CD1c-positive myeloid dendritic cell (primary cell): ENCODE data around the gene RAB34.
"Not testable (repeated sequence)": the region's sequence is repeated elsewhere in the genome, so short reads cannot be mapped to it uniquely, and the experiment has no call there.

Source experiments
- DNase-seq: peaks from one replicate; pipeline ENCODE4 v3.0.0-alpha.2; 2016; ENCODE audit errors: extremely low spot score

RAB34 gene

DNA sequence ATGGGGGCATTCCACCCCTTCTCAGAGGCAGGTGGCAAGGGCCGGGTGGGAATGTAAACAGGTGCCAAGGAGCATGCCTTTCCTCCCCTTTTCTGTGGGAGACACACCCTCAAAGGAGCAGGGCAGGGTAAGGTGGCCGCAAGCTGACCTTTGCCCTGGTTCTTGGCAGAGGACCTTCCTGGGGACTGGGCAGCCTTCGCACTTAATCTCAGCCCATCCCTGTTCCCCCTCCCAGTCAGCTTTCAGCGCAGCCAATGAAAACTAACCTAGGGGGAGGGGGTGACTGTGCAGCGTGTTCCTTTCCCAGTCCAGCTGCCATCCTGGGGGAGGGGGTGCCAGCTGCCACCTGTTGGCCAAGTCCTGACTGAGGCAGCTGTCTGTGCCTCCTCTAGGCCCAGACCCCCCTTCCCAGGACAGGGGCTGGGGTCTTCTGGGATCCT is 29.0 kb upstream of the RAB34 start:
- no peak for DNase-seq

DNA sequence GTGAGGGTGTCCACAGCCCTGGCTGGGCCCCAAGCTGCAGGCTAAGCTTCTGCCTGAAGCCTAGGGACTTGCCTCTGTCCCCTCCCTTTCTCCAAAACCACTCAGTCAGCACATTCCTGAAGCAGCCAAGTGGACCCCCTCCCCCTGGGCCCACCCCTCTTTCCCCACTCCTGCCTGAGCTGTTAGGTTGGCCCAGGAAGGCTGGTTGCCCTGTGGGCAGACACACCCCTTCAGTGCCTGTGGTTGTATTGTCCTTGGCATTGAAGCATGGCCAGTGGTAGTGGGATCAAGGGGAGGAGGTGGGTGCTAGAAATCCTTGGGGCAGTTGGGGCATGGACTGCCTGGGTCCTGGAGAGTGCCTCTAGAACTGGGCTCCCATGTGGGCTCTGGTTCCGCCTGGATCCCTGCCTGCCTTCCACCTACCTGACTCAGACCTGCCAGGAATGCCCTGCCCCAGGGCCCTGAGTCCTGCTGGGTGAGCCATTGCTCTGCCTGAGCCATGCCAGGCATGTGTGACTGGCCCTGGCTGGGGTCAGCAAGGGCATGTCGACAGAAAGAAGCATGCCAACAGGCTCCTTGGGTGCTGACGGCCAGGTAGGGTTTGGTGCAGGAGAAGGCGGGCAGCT is 28.2 kb upstream of the RAB34 start:
- DNase-seq = no peak

DNA sequence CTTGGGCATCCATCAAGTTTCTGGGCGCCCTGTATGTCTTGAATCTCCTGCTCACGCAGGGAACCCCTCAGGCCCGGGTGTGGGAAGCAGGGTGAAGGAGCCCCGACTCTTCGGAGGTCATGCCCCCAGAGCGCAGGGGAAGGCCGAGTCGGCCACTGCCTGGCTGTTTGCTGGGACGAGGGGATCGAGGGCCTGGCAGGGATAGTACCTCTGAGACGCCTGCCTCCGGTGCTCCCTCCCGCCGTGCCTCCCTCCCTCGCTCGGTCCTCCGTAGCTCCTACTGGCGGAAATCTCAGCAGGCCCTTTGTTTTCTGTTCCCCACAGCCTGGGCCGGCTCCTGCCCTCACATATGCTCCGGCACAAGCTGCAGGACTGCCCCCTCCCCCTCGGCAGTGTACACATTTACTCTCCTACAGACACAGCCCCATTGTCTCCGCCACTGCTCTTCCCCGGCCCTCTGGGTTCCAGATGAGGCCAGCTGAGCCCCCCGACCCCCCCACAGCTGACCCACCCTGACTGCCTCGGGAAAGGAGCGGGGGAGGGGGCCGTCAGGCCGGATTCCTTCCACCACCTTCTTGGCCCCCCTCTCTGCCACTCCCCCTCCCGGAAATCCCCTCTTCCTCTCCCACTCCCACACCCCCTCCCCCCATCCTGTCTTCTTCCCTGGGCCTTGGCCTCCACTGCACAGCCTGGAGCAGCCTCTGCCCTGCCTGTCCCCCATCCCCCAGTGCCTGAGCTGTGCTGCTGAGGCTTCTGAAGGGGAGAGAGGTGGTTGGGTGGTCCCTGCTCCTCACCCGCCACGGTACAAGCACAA is 27.5 kb upstream of the RAB34 start:
- peak; percentile 48 for DNase-seq

GRCh38 chr17:28744104-28744971 is 26.7 kb upstream of the RAB34 start:
- peak; percentile 57 for DNase-seq

- peak; percentile 94 for DNase-seq
Observed at GRCh38 chr17:28743243-28744103, 25.8 kb upstream of the RAB34 start, which contains the start of gene TRAF4. Gene TRAF4, plus strand, starts transcription at chr17:28744011. Its CDS starts 102 bp downstream, at chr17:28744113.

- peak; percentile 80 for DNase-seq
Observed at GRCh38 chr17:28741358-28742349, 24.0 kb upstream of the RAB34 start.

DNA sequence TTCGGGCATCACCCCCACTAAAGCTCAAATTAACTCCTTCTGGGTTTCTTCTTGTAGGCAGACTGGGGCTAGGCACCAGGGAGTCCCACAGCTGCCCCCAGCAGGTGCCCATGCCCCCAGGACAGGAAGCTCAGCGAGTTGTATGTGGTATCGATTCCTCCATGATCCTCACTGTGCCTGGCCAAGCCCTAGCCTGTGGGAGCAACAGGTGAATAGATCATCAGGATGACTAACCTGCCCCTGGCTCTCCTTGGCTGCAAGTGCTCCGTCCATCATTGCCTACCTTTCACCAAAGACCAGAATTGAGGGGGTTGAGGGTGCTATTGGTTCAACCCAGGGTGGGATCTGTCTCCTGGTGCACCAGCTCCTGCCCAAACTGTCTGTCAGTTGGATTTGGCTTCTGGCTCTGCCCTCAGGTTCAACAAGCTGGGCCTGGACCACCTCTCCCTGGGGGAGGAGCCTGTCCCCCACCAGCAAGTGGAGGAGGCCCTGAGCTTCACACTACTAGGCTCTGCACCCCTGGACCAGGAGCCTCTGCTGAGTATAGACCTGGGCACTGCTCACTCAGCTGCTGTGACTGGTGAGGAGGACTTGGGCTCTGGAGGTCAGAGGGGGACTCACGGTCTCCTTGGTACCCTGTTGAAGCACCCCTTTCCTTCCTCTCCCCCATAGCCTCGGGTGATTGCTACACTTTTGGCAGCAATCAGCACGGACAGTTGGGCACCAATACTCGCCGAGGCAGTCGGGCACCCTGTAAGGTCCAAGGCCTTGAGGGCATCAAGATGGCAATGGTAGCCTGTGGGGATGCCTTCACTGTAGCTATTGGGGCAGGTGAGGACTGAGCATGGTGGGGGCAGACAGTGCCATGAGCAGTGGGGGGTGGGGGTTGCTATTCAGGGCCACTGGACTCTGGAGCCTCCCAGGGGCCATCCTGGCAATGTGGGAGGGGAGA is 23.0 kb upstream of the RAB34 start:
- no peak for DNase-seq

DNA sequence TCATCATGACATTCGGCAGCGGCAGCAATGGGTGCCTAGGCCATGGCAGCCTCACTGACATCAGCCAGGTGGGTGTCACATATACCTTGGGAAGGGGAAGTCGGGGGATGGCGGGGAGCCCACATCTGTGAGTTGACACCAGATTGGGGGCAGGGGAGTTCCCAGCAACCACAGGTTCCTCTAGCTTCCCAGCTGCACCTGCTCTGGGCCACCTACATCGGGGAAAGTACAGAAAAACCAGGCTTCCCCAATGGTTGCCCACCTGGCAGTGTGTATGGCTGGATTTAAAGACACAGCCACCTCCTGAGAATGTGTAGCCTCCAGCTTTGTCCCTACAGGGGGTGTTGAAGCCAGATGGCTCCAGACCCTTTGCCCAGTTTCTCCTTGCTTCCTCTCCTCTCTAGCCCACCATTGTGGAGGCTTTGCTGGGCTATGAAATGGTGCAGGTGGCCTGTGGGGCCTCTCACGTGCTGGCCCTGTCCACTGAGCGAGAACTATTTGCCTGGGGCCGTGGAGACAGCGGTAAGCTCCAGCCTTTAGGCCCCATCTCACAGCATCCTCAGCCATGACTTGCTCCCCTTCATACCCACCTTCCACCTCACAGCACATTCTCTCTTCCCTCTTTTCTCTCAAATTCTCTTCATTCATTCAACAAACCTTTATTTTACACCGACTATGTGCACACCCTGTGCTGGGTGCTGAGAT is 21.2 kb upstream of the RAB34 start:
- DNase-seq = peak; percentile 5

DNA sequence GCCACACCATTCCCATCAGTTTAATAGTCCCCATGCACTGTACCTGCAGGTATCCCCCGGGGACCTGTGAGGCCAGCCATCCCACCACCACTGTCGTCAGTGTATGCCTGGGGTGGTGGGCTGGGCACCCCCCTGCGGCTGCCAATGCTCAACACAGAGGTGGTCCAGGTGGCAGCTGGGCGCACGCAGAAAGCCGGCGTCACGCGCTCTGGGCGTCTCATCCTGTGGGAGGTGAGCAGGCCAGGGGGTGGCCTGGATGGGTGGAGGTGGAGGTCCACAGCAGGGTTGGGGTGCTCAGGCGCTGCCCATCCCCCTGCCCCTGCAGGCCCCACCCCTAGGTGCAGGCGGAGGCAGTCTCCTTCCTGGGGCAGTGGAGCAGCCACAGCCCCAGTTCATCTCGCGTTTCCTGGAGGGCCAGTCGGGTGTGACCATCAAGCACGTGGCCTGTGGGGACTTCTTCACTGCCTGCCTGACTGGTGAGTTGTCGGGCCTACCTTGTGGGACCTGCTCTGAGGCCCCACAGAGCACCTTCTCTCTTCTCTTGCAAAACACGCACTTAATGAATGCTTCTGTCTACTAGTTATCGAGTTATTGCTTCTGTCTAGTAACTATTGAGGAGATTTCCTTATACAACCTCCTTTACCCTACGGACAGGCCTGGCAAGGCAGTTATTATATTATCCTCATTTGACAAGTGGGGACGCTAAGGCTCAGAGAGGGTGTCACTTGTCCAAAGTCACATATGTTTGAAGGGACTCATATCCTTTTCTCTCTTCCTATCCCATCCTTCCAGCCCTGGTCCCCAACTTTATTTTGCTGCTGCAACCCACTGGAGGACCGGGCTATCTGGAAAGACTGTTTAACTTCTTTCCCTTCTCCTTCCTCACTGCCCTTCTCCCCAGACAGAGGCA is 20.4 kb upstream of the RAB34 start:
- no peak for DNase-seq

GRCh38 chr17:28737316-28737715 is 19.6 kb upstream of the RAB34 start:
- no peak for DNase-seq

- not testable (repeated sequence) for DNase-seq
Observed at GRCh38 chr17:28735913-28736769, 18.5 kb upstream of the RAB34 start.

DNA sequence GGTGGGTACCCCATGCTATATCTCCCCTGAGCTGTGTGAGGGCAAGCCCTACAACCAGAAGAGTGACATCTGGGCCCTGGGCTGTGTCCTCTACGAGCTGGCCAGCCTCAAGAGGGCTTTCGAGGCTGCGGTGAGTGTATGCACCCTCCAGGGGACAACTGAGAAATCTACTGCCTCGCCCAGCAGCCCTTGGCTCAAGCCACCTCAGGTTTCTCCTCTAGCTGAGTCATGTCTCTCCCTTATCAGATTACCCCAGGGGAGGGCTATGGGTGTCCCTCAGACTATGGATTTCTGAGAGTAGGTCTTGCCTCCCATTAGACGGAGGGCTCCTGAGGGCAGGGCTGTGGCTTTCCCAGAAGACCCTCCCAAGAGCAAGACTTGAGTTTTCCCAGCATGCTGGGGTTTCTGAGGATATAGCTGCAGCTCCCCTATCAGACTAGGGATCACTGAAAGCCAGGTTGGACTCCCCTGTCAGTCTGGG is 17.6 kb upstream of the RAB34 start:
- no peak for DNase-seq

GRCh38 chr17:28734712-28735241 is 17.1 kb upstream of the RAB34 start:
- no peak for DNase-seq

DNA sequence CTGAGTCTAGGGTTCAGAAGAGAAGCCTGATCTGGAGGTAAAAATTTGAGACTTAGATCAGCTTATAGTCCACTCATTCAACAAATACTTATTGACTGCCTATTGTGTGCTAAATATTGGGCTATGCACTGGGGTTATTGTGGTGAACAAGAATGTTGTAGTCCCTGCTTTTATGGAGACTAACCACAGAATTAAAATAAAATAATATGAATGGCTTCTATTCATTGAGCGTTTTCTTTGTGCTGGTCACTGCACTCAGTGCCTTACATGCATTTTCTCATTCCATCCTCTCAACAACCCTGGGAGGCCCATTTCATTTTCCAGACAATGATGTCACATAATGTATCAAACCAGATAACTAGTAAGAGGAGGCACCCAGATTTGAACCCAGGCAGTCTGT is 15.7 kb upstream of the RAB34 start:
- no peak for DNase-seq

DNA sequence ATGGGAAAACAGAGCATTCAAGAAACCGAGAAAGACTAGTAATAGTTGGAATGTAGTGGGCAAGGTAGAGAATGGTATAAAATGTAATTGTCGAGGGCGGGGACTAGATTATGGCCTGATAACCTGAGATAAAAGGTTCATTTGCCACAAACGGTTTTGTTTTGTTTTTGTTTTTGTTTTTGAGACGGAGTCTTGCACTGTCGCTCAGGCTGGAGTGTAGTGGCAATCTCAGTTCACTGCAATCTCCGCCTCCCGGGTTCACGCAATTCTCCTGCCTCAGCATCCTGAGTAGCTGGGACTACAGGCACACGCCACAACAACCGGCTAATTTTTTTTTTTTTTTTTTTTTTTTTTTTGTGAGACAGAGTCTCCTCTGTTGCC is 12.3 kb upstream of the RAB34 start:
- no peak for DNase-seq
